Measurements from ENCODE around the gene FUBP3.

DNA sequence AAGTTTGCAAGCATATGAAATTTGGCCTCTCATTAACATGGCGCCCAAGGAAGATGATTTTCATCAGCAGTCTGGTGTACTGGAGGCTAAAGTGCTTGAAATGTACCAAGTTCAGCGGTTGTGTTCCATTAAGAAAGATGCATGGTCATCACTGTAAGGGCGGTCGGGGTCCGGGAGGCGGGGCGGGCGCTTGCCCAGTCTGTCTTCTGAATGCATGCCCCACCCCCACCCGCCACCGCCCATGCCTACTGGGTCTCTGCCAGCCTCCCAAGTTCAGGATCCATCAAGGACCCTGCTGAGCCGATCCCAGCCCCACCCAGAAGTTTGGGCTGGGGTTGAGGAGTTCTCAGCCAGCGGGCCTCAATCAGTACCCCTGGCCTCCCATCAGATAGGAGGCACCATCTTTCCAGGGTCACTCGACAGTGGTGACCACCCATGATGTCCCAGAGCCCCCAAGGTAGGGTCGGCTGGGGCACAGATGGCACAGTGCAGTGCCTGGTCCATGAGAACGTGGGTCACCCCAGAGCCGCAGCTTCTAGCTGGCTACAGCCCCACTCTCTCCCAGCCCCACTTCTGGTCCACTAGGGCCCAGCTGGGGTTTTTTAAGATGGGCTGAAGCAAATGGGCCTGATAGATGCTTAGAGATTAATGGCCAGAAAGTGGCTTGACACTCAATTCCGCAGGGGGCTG lies 60.6 kb downstream of the FUBP3 start:
- TF ChIP-seq CTCF (IDR thresholded peaks at IDR 0.05) (no peak), POLR2A (IDR thresholded peaks at IDR 0.05) (no peak)
